CD4-positive, alpha-beta T cell (primary cell): ENCODE results near the gene REC8. TPM values are rescaled to one million over a fixed set of nuclear protein-coding genes. Genes with fewer than 3 reads are reported as not detected.

Experiments used
- ATAC-seq: fragments of 200-7000 bp; cut with Tn5 transposase; one replicate; pipeline ENCODE4 v1.10.0; 2022; ENCODE audit warnings: mild to moderate bottlenecking; ENCODE audit not compliant: poor library complexity
- CTCF ChIA-PET: fragments of 350-600 bp; sonication (Branson Sonifier 250); formaldehyde crosslinking; loops from one replicate; lab custom pipeline; 2021; ENCODE audit warnings: antibody characterized with exemption, inconsistent platforms; lab: Charles Lee
- POLR2A ChIA-PET: fragments of 350-600 bp; sonication (Branson Sonifier 250); formaldehyde crosslinking; loops from one replicate; lab custom pipeline; 2021; ENCODE audit warnings: antibody characterized with exemption, inconsistent platforms; lab: Charles Lee
- DNase-seq, 14 experiments: peaks; one replicate each; pipeline ENCODE4 v3.0.0-alpha.2; 2013 to 2020; ENCODE audit warnings: mixed read lengths in 2 of 14
- H3K27ac ChIP-seq, 2 donors: one replicate each; pipeline versions ENCODE4 v1.5.1 to v1.7.0; 2013; ENCODE audit warnings: low read length in 2 of 2, low read depth in 1 of 2, mild to moderate bottlenecking in 1 of 2
- H3K27me3 ChIP-seq, 2 experiments: 1 replicate in 1 of 2; 2 replicates in 1 of 2; pipeline versions ENCODE4 v1.6.1 to v1.7.0; 2013; ENCODE audit warnings: low read length in 2 of 2, control low read depth in 1 of 2, mild to moderate bottlenecking in 1 of 2, moderate library complexity in 1 of 2; ENCODE audit not compliant: insufficient read depth in 2 of 2, control insufficient read depth in 1 of 2
- H3K36me3 ChIP-seq: one replicate; pipeline ENCODE4 v1.6.1; 2013; ENCODE audit warnings: low read length, control low read depth; ENCODE audit not compliant: insufficient read depth
- H3K4me1 ChIP-seq: one replicate; pipeline ENCODE4 v1.6.1; 2013; ENCODE audit warnings: low read length, control low read depth; ENCODE audit not compliant: insufficient read depth
- H3K4me3 ChIP-seq: one replicate; pipeline ENCODE4 v1.5.1; 2013; ENCODE audit warnings: mild to moderate bottlenecking, low read length, moderate library complexity
- H3K9me3 ChIP-seq, 2 experiments: 1 replicate in 1 of 2; 2 replicates in 1 of 2; pipeline versions ENCODE4 v1.6.1 to v1.7.0; 2013; ENCODE audit warnings: low read length in 2 of 2, mild to moderate bottlenecking in 2 of 2, control low read depth in 1 of 2, moderate library complexity in 1 of 2; ENCODE audit not compliant: control insufficient read depth in 1 of 2, insufficient read depth in 1 of 2
- H3K27ac Mint-ChIP-seq: one replicate; pipeline ENCODE4 v1.8.0; 2020; ENCODE audit warnings: mixed read lengths
- H3K27me3 Mint-ChIP-seq: one replicate; pipeline ENCODE4 v1.8.0; 2021; ENCODE audit warnings: mixed read lengths
- H3K36me3 Mint-ChIP-seq: one replicate; pipeline ENCODE4 v1.8.0; 2021; ENCODE audit warnings: low read depth, mixed read lengths
- H3K4me1 Mint-ChIP-seq: one replicate; pipeline ENCODE4 v1.8.0; 2021; ENCODE audit warnings: low read depth, mixed read lengths
- H3K4me3 Mint-ChIP-seq: one replicate; pipeline ENCODE4 v1.8.0; 2020; ENCODE audit warnings: mild to moderate bottlenecking, mixed read lengths
- H3K9me3 Mint-ChIP-seq: one replicate; pipeline ENCODE4 v1.8.0; 2020; ENCODE audit warnings: mixed read lengths
- CTCF ChIP-seq: fragments of 200-600 bp; IDR thresholded peaks from one replicate; pipeline ENCODE4 v1.8.0; 2022; ENCODE audit warnings: antibody characterized with exemption, mild to moderate bottlenecking
- intact Hi-C, 2 experiments: fragments of 100-400 bp; cut with DNase I in 1 of 2; cut with micrococcal nuclease in 1 of 2; formaldehyde crosslinking; loops; one replicate each; pipeline versions ENCODE4 v1.15.1 to v1.9.0; 2023 to 2025; cut with DNase I, micrococcal nuclease
- total RNA-seq, 174 experiments: library from RNA in 2 of 174; stranded (reverse) in 2 of 174; gene quantifications; one replicate each; pipeline ENCODE4 v1.2.3 and lab custom pipeline; 2021 to 2026

Gene REC8
- total RNA-seq, 2 experiments from 2014 or later = 105 to 107 TPM

DNA sequence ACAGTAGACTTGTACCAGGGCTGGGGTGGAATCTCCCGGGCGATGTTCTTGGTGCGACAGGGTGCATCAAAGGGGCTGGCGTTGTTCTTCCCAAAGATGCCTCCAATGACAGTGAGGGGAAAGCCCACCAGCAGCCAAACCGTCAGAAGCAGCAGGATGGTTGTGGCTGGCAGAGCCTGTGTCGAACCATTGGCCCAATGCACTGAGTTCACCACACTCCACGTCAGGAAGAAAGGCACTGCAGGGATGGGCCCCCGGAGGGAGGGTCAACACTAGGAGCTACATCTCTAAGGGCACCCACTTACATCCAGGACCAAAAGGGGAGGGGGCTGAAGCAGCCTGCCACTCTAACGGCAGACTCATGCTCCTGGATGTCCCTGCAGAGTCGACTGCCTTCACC, 18.5 kb downstream of the REC8 start:
- Mint-ChIP-seq H3K27me3 (no peaks in the 10 kb centered on the region), H3K4me3 (no peak overlapping the region), H3K9me3 (no peaks in the 10 kb centered on the region), H3K27ac (peak overlapping the region; percentile 47), H3K36me3 (peaks cover 63% of the 10 kb centered on the region), H3K4me1 (peaks cover 60% of the 10 kb centered on the region)
- CTCF ChIA-PET = interaction anchor here (0.7 kb wide), 1 partner anchor 29 kb away, joined by 3 read pairs; the partner anchor contains the start of gene IRF9
- Histone ChIP-seq H3K27ac (no peak overlapping the region), H3K9me3 (no peaks in the 10 kb centered on the region), H3K4me3 (no peak overlapping the region), H3K36me3 (peaks cover 38% of the 10 kb centered on the region), H3K27me3 (no peaks in the 10 kb centered on the region), H3K4me1 (peaks cover 44% of the 10 kb centered on the region)
- POLR2A ChIA-PET = interaction anchor here (1.6 to 7.4 kb wide), 2 partner anchors 23 to 29 kb away, joined by 4 to 85 read pairs; partner anchors contain the start of genes CHMP4A and IRF9
- ATAC-seq = no peak
- no peak for DNase-seq
- intact Hi-C loops = no loop called here
- TF ChIP-seq CTCF = no peak

GRCh38 chr14:24192933-24193332, 21.1 kb downstream of the REC8 start:
- H3K4me3 Mint-ChIP-seq = peak overlapping the region; percentile 76
- ATAC-seq = no peak

GRCh38 chr14:24194186-24194872, 22.4 kb downstream of the REC8 start:
- TF ChIP-seq CTCF = no peak
- H3K27me3 Mint-ChIP-seq = no peaks in the 10 kb centered on the region
- H3K36me3 ChIP-seq = peaks cover 26% of the 10 kb centered on the region
- H3K4me1 Mint-ChIP-seq = peaks cover 58% of the 10 kb centered on the region
- H3K4me3 Mint-ChIP-seq = peak overlapping the region; percentile 87
- H3K9me3 Mint-ChIP-seq = no peaks in the 10 kb centered on the region
- no peaks in the 10 kb centered on the region for H3K27me3 ChIP-seq
- ChIA-PET CTCF (interaction anchor here (0.5 to 2.6 kb wide), 6 partner anchors 21 to 113 kb away, joined by 3 to 14 read pairs (median 4); partner anchors contain the start of genes IRF9, MDP1 and TINF2), POLR2A (interaction anchor here (0.7 to 4.0 kb wide), 11 partner anchors 9 to 236 kb away, joined by 3 to 99 read pairs (median 14); partner anchors contain the start of genes CBLN3, CHMP4A, DCAF11 and EMC9)
- intact Hi-C loops = loop anchor here in 1 of 2 experiments (2.0 kb wide), 1 partner anchor 58 kb away; the partner anchor contains the start of gene PSME1
- no peaks in the 10 kb centered on the region for H3K9me3 ChIP-seq
- ATAC-seq (no peak), DNase-seq (no peak)
- peaks cover 64% of the 10 kb centered on the region for H3K36me3 Mint-ChIP-seq
- peaks cover 41% of the 10 kb centered on the region for H3K4me1 ChIP-seq
- H3K4me3 ChIP-seq = peak overlapping the region; percentile 93
- peak overlapping the region; percentile 97 to 99 for H3K27ac ChIP-seq
- H3K27ac Mint-ChIP-seq = peak overlapping the region; percentile 92

More at GRCh38 chr14:24192933-24193332, 21.1 kb downstream of the REC8 start:
- Mint-ChIP-seq H3K27ac (peak overlapping the region; percentile 77), H3K27me3 (no peaks in the 10 kb centered on the region), H3K36me3 (peaks cover 62% of the 10 kb centered on the region), H3K4me1 (peaks cover 61% of the 10 kb centered on the region), H3K9me3 (no peaks in the 10 kb centered on the region)
- H3K4me3 ChIP-seq = no peak overlapping the region
- no peak for DNase-seq
- CTCF ChIA-PET = no interaction called here
- no peaks in the 10 kb centered on the region for H3K27me3 ChIP-seq
- intact Hi-C loops = no loop called here
- POLR2A ChIA-PET = no interaction called here
- peaks cover 20% of the 10 kb centered on the region for H3K36me3 ChIP-seq
- no peaks in the 10 kb centered on the region for H3K9me3 ChIP-seq
- H3K27ac ChIP-seq = no peak overlapping the region
- peaks cover 51% of the 10 kb centered on the region for H3K4me1 ChIP-seq
- TF ChIP-seq CTCF = no peak
